H1 (cell line): ENCODE measurements around the gene LLGL2. TPM values are rescaled to one million over a fixed set of nuclear protein-coding genes. Genes with fewer than 3 reads are reported as not detected.

ENCODE experiments used
- ASH2L ChIP-seq: fragments of 200-600, 300-600 bp; sonication (generic); IDR thresholded peaks from one replicate; pipeline ENCODE4 v1.7.1; 2017; ENCODE audit warnings: low read length
- ATF3 ChIP-seq: IDR thresholded peaks from 2 replicates; pipeline ENCODE4 v1.6.1; 2011; ENCODE audit warnings: low read depth, mild to moderate bottlenecking, low read length; ENCODE audit not compliant: insufficient read depth
- BRCA1 ChIP-seq: IDR thresholded peaks from 2 replicates; pipeline ENCODE4 v1.6.1; 2012; ENCODE audit warnings: low read depth, low read length, improper control_type of control experiment
- CEBPB ChIP-seq: IDR thresholded peaks from 2 replicates; pipeline ENCODE4 v1.6.1; 2012; ENCODE audit warnings: low read depth, low read length
- CHD1 ChIP-seq: IDR thresholded peaks from 2 replicates; pipeline ENCODE4 v1.6.1; 2012; ENCODE audit warnings: low read depth, low read length, improper control_type of control experiment
- GABPA ChIP-seq: IDR thresholded peaks from 2 replicates; pipeline ENCODE4 v1.6.1; 2011; ENCODE audit warnings: mild to moderate bottlenecking, low read length, moderate library complexity, borderline replicate concordance; ENCODE audit not compliant: insufficient read depth
- HDAC6 ChIP-seq: IDR thresholded peaks from one replicate; pipeline ENCODE4 v1.7.1; 2012; ENCODE audit warnings: low read depth, mild to moderate bottlenecking, inconsistent platforms, low read length, moderate library complexity
- JUND ChIP-seq: IDR thresholded peaks from 2 replicates; pipeline ENCODE4 v1.6.1; 2011; ENCODE audit warnings: mild to moderate bottlenecking, improper control_type of control experiment, low read length
- KDM1A ChIP-seq: fragments of 200-600, 300-600 bp; sonication (generic); IDR thresholded peaks from 2 replicates; pipeline ENCODE4 v1.7.1; 2016; ENCODE audit warnings: mild to moderate bottlenecking, low read length, borderline replicate concordance
- KDM4A ChIP-seq: IDR thresholded peaks from one replicate; pipeline ENCODE4 v1.7.1; 2012; ENCODE audit warnings: low read depth, mild to moderate bottlenecking, moderate library complexity, low read length, inconsistent platforms; ENCODE audit not compliant: severe bottlenecking
- MAFK ChIP-seq: IDR thresholded peaks from 2 replicates; pipeline ENCODE4 v1.6.1; 2012; ENCODE audit warnings: low read depth, mild to moderate bottlenecking, improper control_type of control experiment, low read length
- POU5F1 ChIP-seq: IDR thresholded peaks from 2 replicates; pipeline ENCODE4 v1.6.1; 2011; ENCODE audit warnings: low read depth, mild to moderate bottlenecking, low read length, moderate library complexity
- RAD21 ChIP-seq, 2 experiments: IDR thresholded peaks in 1 of 2; conservative IDR thresholded peaks in 1 of 2; 2 replicates each; pipeline ENCODE4 v1.6.1; 2011; ENCODE audit warnings: low read depth in 2 of 2, low read length in 2 of 2, improper control_type of control experiment in 1 of 2, inconsistent platforms in 1 of 2, mild to moderate bottlenecking in 1 of 2, moderate library complexity in 1 of 2
- RBBP5 ChIP-seq: IDR thresholded peaks from 2 replicates; pipeline ENCODE4 v1.7.1; 2012; ENCODE audit warnings: low read depth, mild to moderate bottlenecking, inconsistent platforms, low read length, moderate library complexity, borderline replicate concordance
- RFX5 ChIP-seq: IDR thresholded peaks from 2 replicates; pipeline ENCODE4 v1.6.1; 2011; ENCODE audit warnings: low read depth, low read length, improper control_type of control experiment, borderline replicate concordance
- RXRA ChIP-seq: IDR thresholded peaks from 2 replicates; pipeline ENCODE4 v1.6.1; 2011; ENCODE audit warnings: low read depth, mild to moderate bottlenecking, low read length, moderate library complexity; ENCODE audit not compliant: insufficient read depth
- SIN3A ChIP-seq, 2 experiments: IDR thresholded peaks in 1 of 2; conservative IDR thresholded peaks in 1 of 2; 2 replicates each; pipeline ENCODE4 v1.6.1; 2011 to 2012; ENCODE audit warnings: low read length in 2 of 2, improper control_type of control experiment in 1 of 2, low read depth in 1 of 2, mild to moderate bottlenecking in 1 of 2
- SIX5 ChIP-seq: IDR thresholded peaks from 2 replicates; pipeline ENCODE4 v1.6.1; 2011; ENCODE audit warnings: mild to moderate bottlenecking, low read depth, low read length
- SP2 ChIP-seq: IDR thresholded peaks from 2 replicates; pipeline ENCODE4 v1.6.1; 2012; ENCODE audit warnings: mild to moderate bottlenecking, low read length, inconsistent platforms
- SP4 ChIP-seq: IDR thresholded peaks from 2 replicates; pipeline ENCODE4 v1.6.1; 2012; ENCODE audit warnings: low read length, inconsistent platforms
- SRF ChIP-seq: IDR thresholded peaks from 2 replicates; pipeline ENCODE4 v1.6.1; 2011; ENCODE audit warnings: mild to moderate bottlenecking, low read depth, low read length, moderate library complexity
- SUZ12 ChIP-seq: fragments of 200-600 bp; sonication (generic); IDR thresholded peaks from 2 replicates; pipeline ENCODE4 v1.6.1; 2012; ENCODE audit warnings: mild to moderate bottlenecking, inconsistent platforms, low read length, moderate library complexity, mixed read lengths
- TEAD4 ChIP-seq: IDR thresholded peaks from 2 replicates; pipeline ENCODE4 v1.6.1; 2012; ENCODE audit warnings: low read depth, low read length, inconsistent platforms, mixed read lengths
- polyA plus RNA-seq, 7 experiments: library from polyadenylated mRNA; depleted of rRNA in 3 of 7; stranded (reverse) in 5 of 7; unstranded in 2 of 7; fragments of >200 nt in 5 of 7; fragments of 200-250 nt in 2 of 7; gene quantifications; 1 replicate in 5 of 7; 2 replicates in 1 of 7; 4 replicates in 1 of 7; pipeline versions ENCODE4 v1.2.1 to v1.2.3, GENCODE V29; 2011 to 2013; ENCODE audit warnings: missing spikeins in 2 of 7, mixed read lengths in 2 of 7
- total RNA-seq: library from RNA; stranded (reverse); fragmentation: NEBNext Ultra II Directional; extraction: Animal tissue kit (Norgen Biotek cat#: 25700); gene quantifications from 2 replicates; pipeline ENCODE4 v1.2.1, GENCODE V29; 2021

The LLGL2 gene
- total and polyA plus RNA-seq, 2 of the 8 experiments (the other 6 are each of a cell fraction or from before 2014, with no cell fraction given) = 64.5 to 77.1 TPM

- TF ChIP-seq SP4 = peak; percentile 91; the same call in 1 of the 2 replicates
- TF ChIP-seq RBBP5 = no peak
- no peak for TF ChIP-seq KDM4A
- TF ChIP-seq BRCA1 = no peak
- TF ChIP-seq RFX5 = no peak
- no peak for TF ChIP-seq HDAC6
- TF ChIP-seq SRF = no peak
- TF ChIP-seq POU5F1 = no peak
- no peak for TF ChIP-seq GABPA
- TF ChIP-seq KDM1A = no peak
- TF ChIP-seq SUZ12 = no peak
- no peak for TF ChIP-seq CHD1
- TF ChIP-seq ASH2L = peak; percentile 67
- TF ChIP-seq JUND = no peak
- TF ChIP-seq ATF3 = no peak
- TF ChIP-seq CEBPB = no peak
- no peak for TF ChIP-seq MAFK
- TF ChIP-seq SP2 = no peak
- no peak; a peak in 1 of 4 replicates for TF ChIP-seq RAD21 (IDR thresholded peaks at IDR 0.05 in 1 of 2, conservative IDR thresholded peaks at IDR 0.05 in 1 of 2; ENCODE audit: low read depth in 2 of 2, low read length in 2 of 2)
- TF ChIP-seq RXRA = no peak
- no peak for TF ChIP-seq SIX5
- peak in 1 of 2 experiments; percentile 91; a peak in 2 of 4 replicates for TF ChIP-seq SIN3A (conservative IDR thresholded peaks at IDR 0.05 in 1 of 2, IDR thresholded peaks at IDR 0.05 in 1 of 2; ENCODE audit: low read depth in 1 of 2, low read length in 2 of 2)
- no peak for TF ChIP-seq TEAD4
Observed at GRCh38 chr17:75549246-75550138, 24.0 kb downstream of the LLGL2 start (continued).
